Hair follicle dermal papilla cell (primary cell): ENCODE measurements around the gene AFTPH. TPM values are rescaled to one million over a fixed set of nuclear protein-coding genes. Genes with fewer than 3 reads are reported as not detected.

ENCODE experiments used
- small RNA-seq: library from RNA; depleted of rRNA; stranded (forward); fragments of <200 nt; gene quantifications from one replicate; pipeline ENCODE3, GENCODE V24; 2012
- total RNA-seq: library from RNA; depleted of rRNA; stranded (reverse); fragments of >200 nt; gene quantifications from 2 replicates; pipeline ENCODE4 v1.2.3, GENCODE V29; 2012

AFTPH gene
- total RNA-seq = 26.5 and 30.3 TPM in 2 replicates

GRCh38 chr2:64523666-64524603, at the start of gene AFTPH:
AFTPH (plus strand) TSS chr2:64524328; CDS start chr2:64551475, 27,147 bp downstream.

Small RNA genes within 50 kb of the gene (small RNA-seq; reads per million reads assigned to genes)
- gene RNU6-100P = not detected

Other genes with a start within 250 kb of the AFTPH start
- 2.7 and 3.1 TPM in 2 replicates for gene LGALSL, start 70.2 kb upstream of the AFTPH start, total RNA-seq
- gene SERTAD2, start 129.6 kb downstream of the AFTPH start, total RNA-seq = 39.5 and 43.8 TPM in 2 replicates